B cell (primary cell): ENCODE results near the gene SEMA3A. TPM values are rescaled to one million over a fixed set of nuclear protein-coding genes. Genes with fewer than 3 reads are reported as not detected.

Source experiments
- ATAC-seq: fragments of 200-7000 bp; cut with Tn5 transposase; one replicate; pipeline ENCODE4 v1.10.0; 2021; ENCODE audit warnings: low read depth, mild to moderate bottlenecking, moderate number of reproducible peaks, moderate library complexity
- CTCF ChIA-PET: fragments of 350-600 bp; sonication (Branson Sonifier 250); formaldehyde crosslinking; loops from one replicate; lab custom pipeline; 2021; ENCODE audit warnings: antibody characterized with exemption, inconsistent platforms; lab: Charles Lee
- POLR2A ChIA-PET: fragments of 350-600 bp; sonication (Branson Sonifier 250); formaldehyde crosslinking; loops from one replicate; lab custom pipeline; 2021; ENCODE audit warnings: antibody characterized with exemption; lab: Charles Lee
- DNase-seq: peaks from one replicate; pipeline ENCODE4 v3.0.0; 2013
- H2AFZ ChIP-seq: 2 replicates; pipeline ENCODE4 v1.6.1; 2012; ENCODE audit warnings: mild to moderate bottlenecking, low read depth, low read length; ENCODE audit not compliant: insufficient read depth, poor library complexity, severe bottlenecking
- H3K27ac ChIP-seq, 2 donors: 1 replicate in 1 of 2; 2 replicates in 1 of 2; pipeline ENCODE4 v1.5.1; 2012 to 2013; ENCODE audit warnings: low read length in 2 of 2, mild to moderate bottlenecking in 2 of 2, moderate library complexity in 1 of 2
- H3K27me3 ChIP-seq, 4 experiments: fragments of 200-600 bp in 1 of 4; sonication (generic) in 1 of 4; replicated peaks in 1 of 4; 1 replicate in 2 of 4; 2 replicates in 2 of 4; pipeline versions ENCODE4 v1.6.1 to v1.7.0; 2013 to 2016; ENCODE audit warnings: low read length in 3 of 4, mild to moderate bottlenecking in 2 of 4, mixed read lengths in 1 of 4, moderate library complexity in 1 of 4; ENCODE audit not compliant: insufficient read depth in 4 of 4, control insufficient read depth in 3 of 4; ENCODE audit errors: control extremely low read depth in 1 of 4
- H3K36me3 ChIP-seq, 2 experiments: replicated peaks in 1 of 2; 1 replicate in 1 of 2; 2 replicates in 1 of 2; pipeline versions ENCODE4 v1.6.1 to v1.7.1; 2013; ENCODE audit warnings: low read length in 1 of 2; ENCODE audit not compliant: insufficient read depth in 2 of 2, control insufficient read depth in 1 of 2; ENCODE audit errors: control extremely low read depth in 1 of 2, extremely low read depth in 1 of 2
- H3K4me1 ChIP-seq, 2 donors: fragments of 200-600 bp in 1 of 2; sonication (generic) in 1 of 2; 1 replicate in 1 of 2; 2 replicates in 1 of 2; pipeline versions ENCODE4 v1.5.1 to v1.6.1; 2013 to 2017; ENCODE audit warnings: low read length in 2 of 2; ENCODE audit not compliant: control insufficient read depth in 2 of 2, insufficient read depth in 2 of 2
- H3K4me2 ChIP-seq: replicated peaks from 2 replicates; pipeline ENCODE3; 2012; ENCODE audit warnings: mild to moderate bottlenecking, low read depth, low read length; ENCODE audit not compliant: poor library complexity, severe bottlenecking
- H3K4me3 ChIP-seq, 5 experiments: fragments of 200-600 bp in 1 of 5; sonication (generic) in 1 of 5; 1 replicate in 3 of 5; 2 replicates in 2 of 5; pipeline versions ENCODE4 v1.5.1 to v1.7.0; 2011 to 2016; ENCODE audit warnings: low read length in 4 of 5, mild to moderate bottlenecking in 4 of 5, low read depth in 2 of 5, control low read depth in 1 of 5, moderate library complexity in 1 of 5; ENCODE audit not compliant: insufficient read depth in 1 of 5; ENCODE audit errors: control extremely low read depth in 1 of 5, extremely low read depth in 1 of 5
- H3K79me2 ChIP-seq: fragments of 200-600 bp; sonication (generic); one replicate; pipeline ENCODE4 v1.6.0; 2016; ENCODE audit warnings: low read length; ENCODE audit not compliant: control insufficient read depth, insufficient read depth
- H3K9ac ChIP-seq: fragments of 200-600 bp; sonication (generic); 2 replicates; pipeline ENCODE4 v1.6.1; 2017; ENCODE audit warnings: mild to moderate bottlenecking, low read length, moderate library complexity
- H3K9me3 ChIP-seq, 3 donors: one replicate each; pipeline versions ENCODE4 v1.6.1 to v1.7.1; 2013; ENCODE audit warnings: low read length in 2 of 3; ENCODE audit not compliant: control insufficient read depth in 2 of 3, insufficient read depth in 1 of 3; ENCODE audit errors: control extremely low read depth in 1 of 3
- H4K20me1 ChIP-seq: 2 replicates; pipeline ENCODE4 v1.6.0; 2012; ENCODE audit warnings: mild to moderate bottlenecking, low read length; ENCODE audit not compliant: insufficient read depth, control insufficient read depth, poor library complexity, severe bottlenecking
- H3K27ac Mint-ChIP-seq: one replicate; pipeline ENCODE4 v1.8.0; 2021; ENCODE audit warnings: mixed read lengths
- H3K27me3 Mint-ChIP-seq: one replicate; pipeline ENCODE4 v1.8.0; 2021; ENCODE audit warnings: mixed read lengths
- H3K4me1 Mint-ChIP-seq: one replicate; pipeline ENCODE4 v1.8.0; 2021; ENCODE audit warnings: mixed read lengths
- H3K4me3 Mint-ChIP-seq: one replicate; pipeline ENCODE4 v1.8.0; 2021; ENCODE audit warnings: mixed read lengths
- H3K9me3 Mint-ChIP-seq: one replicate; pipeline ENCODE4 v1.8.0; 2022; ENCODE audit warnings: mixed read lengths; ENCODE audit not compliant: insufficient read depth
- CTCF ChIP-seq: fragments of 200-600 bp; IDR thresholded peaks from one replicate; pipeline ENCODE4 v1.8.0; 2022; ENCODE audit warnings: antibody characterized with exemption, mild to moderate bottlenecking
- EZH2 ChIP-seq: IDR thresholded peaks from 2 replicates; pipeline ENCODE4 v1.6.1; 2012; ENCODE audit warnings: borderline replicate concordance, low read depth, mild to moderate bottlenecking, moderate library complexity, low read length; ENCODE audit not compliant: insufficient read depth, poor library complexity, severe bottlenecking
- WGBS: methylation state at CpG from one replicate; pipeline ENCODE4 v1.1.5; 2013; ENCODE audit warnings: missing lambda C conversion rate; ENCODE audit not compliant: insufficient coverage; 5-methylcytosine and 5-hydroxymethylcytosine counted together
- intact Hi-C: fragments of 100-400 bp; cut with micrococcal nuclease; formaldehyde crosslinking; loops from one replicate; pipeline ENCODE4 v1.10.0; 2022
- polyA plus RNA-seq: library from polyadenylated mRNA; depleted of rRNA; stranded (reverse); fragments of >200 nt; gene quantifications from 2 replicates; pipeline ENCODE4 v1.2.3, GENCODE V29; 2012
- total RNA-seq, 2 donors: library from RNA; stranded (reverse); fragments of 120-200 nt in 1 of 2; gene quantifications; 1 replicate in 1 of 2; 2 replicates in 1 of 2; pipeline versions ENCODE4 v1.2.3 to v1.2.4, GENCODE V29; 2013 to 2022

SEMA3A gene
- total and polyA plus RNA-seq, 2 donors (not counting 1 experiment from before 2014, with no cell fraction given), result not detected

GRCh38 chr7:84161398-84161797 lies 33.2 kb downstream of the SEMA3A start:
- Histone ChIP-seq H3K4me1 (no peaks in the 10 kb centered on the region), H3K27ac (no peak overlapping the region), H3K27me3 (no peaks in the 10 kb centered on the region), H3K9ac (no peak overlapping the region), H3K4me2 (no peak overlapping the region), H3K36me3 (no peaks in the 10 kb centered on the region), H3K4me3 (no peak overlapping the region), H3K79me2 (no peaks in the 10 kb centered on the region), H3K9me3 (peaks cover 0 to 4% (median 0%) of the 10 kb centered on the region in 3 donors), H4K20me1 (no peaks in the 10 kb centered on the region), H2AFZ (no peak overlapping the region)
- TF ChIP-seq EZH2 (no peak), CTCF (no peak)
- no peak for DNase-seq
- no peaks in the 10 kb centered on the region for H3K9me3 Mint-ChIP-seq
- ChIA-PET CTCF (no interaction called here), POLR2A (no interaction called here)
- H3K4me1 Mint-ChIP-seq, result no peaks in the 10 kb centered on the region
- no peak for ATAC-seq
- WGBS, result no CpG with 5 or more reads among the region's 1 CpG
- no peak overlapping the region for H3K27ac Mint-ChIP-seq
- H3K4me3 Mint-ChIP-seq, result no peak overlapping the region
- no peaks in the 10 kb centered on the region for H3K27me3 Mint-ChIP-seq
- intact Hi-C loops, result no loop called here

GRCh38 chr7:84159435-84159834 lies 35.2 kb downstream of the SEMA3A start:
- ChIA-PET POLR2A (no interaction called here), CTCF (no interaction called here)
- Histone ChIP-seq H3K79me2 (no peaks in the 10 kb centered on the region), H3K27ac (no peak overlapping the region), H3K9me3 (no peaks in the 10 kb centered on the region), H4K20me1 (no peaks in the 10 kb centered on the region), H3K4me2 (no peak overlapping the region), H3K36me3 (no peaks in the 10 kb centered on the region), H3K4me3 (no peak overlapping the region), H3K9ac (no peak overlapping the region), H3K27me3 (no peaks in the 10 kb centered on the region), H2AFZ (no peak overlapping the region), H3K4me1 (no peaks in the 10 kb centered on the region)
- no peak for TF ChIP-seq EZH2
- TF ChIP-seq CTCF, result no peak
- H3K9me3 Mint-ChIP-seq, result no peaks in the 10 kb centered on the region
- no peak for ATAC-seq
- H3K27ac Mint-ChIP-seq, result no peak overlapping the region
- no peaks in the 10 kb centered on the region for H3K4me1 Mint-ChIP-seq
- no peaks in the 10 kb centered on the region for H3K27me3 Mint-ChIP-seq
- DNase-seq, result no peak
- intact Hi-C loops, result no loop called here
- no peak overlapping the region for H3K4me3 Mint-ChIP-seq
